H1 (cell line): ENCODE data around the gene FBXO34. TPM values are rescaled to one million over a fixed set of nuclear protein-coding genes. Genes with fewer than 3 reads are reported as not detected.

Experiments used
- CTCF ChIA-PET: fragments of 300-600 bp; sonication (Branson Sonifier 250); formaldehyde crosslinking; loops from one replicate; lab custom pipeline; 2021; ENCODE audit not compliant: partially characterized antibody; lab: Charles Lee
- POLR2A ChIA-PET: fragments of 300-600 bp; sonication (Branson Sonifier 250); formaldehyde crosslinking; loops from one replicate; lab custom pipeline; 2021; ENCODE audit warnings: inconsistent platforms; ENCODE audit not compliant: partially characterized antibody; lab: Charles Lee
- DNase-seq, 2 experiments: peaks; one replicate each; pipeline versions ENCODE4 v3.0.0 to v3.0.0-alpha.2; 2010 to 2022; ENCODE audit warnings: low spot score in 2 of 2, low read depth in 1 of 2, mixed read lengths in 1 of 2
- FAIRE-seq: peaks from 2 replicates; lab custom pipeline; 2011; peaks lifted over from hg19 to GRCh38; lab: Jason Lieb, UNC
- H2AFZ ChIP-seq: 2 replicates; pipeline ENCODE4 v1.8.1; 2012; ENCODE audit warnings: low read length, inconsistent platforms
- H2AK5ac ChIP-seq: 2 replicates; pipeline ENCODE4 v1.6.1; 2013; ENCODE audit warnings: low read depth, low read length
- H2BK120ac ChIP-seq: replicated peaks from 2 replicates; pipeline ENCODE3; 2013; ENCODE audit warnings: low read depth, low read length, inconsistent platforms
- H2BK12ac ChIP-seq: 2 replicates; pipeline ENCODE4 v1.6.1; 2013; ENCODE audit warnings: low read depth, low read length
- H2BK15ac ChIP-seq: 2 replicates; pipeline ENCODE4 v1.6.1; 2013; ENCODE audit warnings: low read length
- H2BK20ac ChIP-seq: 2 replicates; pipeline ENCODE4 v1.6.1; 2013; ENCODE audit warnings: low read length
- H2BK5ac ChIP-seq: 2 replicates; pipeline ENCODE4 v1.6.1; 2013; ENCODE audit warnings: low read depth, low read length
- H3K14ac ChIP-seq: 2 replicates; pipeline ENCODE4 v1.6.1; 2013; ENCODE audit warnings: inconsistent platforms; ENCODE audit not compliant: insufficient read length
- H3K18ac ChIP-seq: 2 replicates; pipeline ENCODE4 v1.6.1; 2013; ENCODE audit warnings: low read length; ENCODE audit errors: extremely low read depth
- H3K23ac ChIP-seq: 2 replicates; pipeline ENCODE4 v1.6.1; 2013; ENCODE audit warnings: inconsistent platforms; ENCODE audit not compliant: insufficient read length
- H3K23me2 ChIP-seq: 2 replicates; pipeline ENCODE4 v1.6.1; 2013; ENCODE audit warnings: low read depth, low read length
- H3K27ac ChIP-seq: 2 replicates; pipeline ENCODE4 v1.6.1; 2011; ENCODE audit warnings: low read depth, low read length, inconsistent platforms
- H3K27me3 ChIP-seq, 4 experiments: replicated peaks in 1 of 4; 1 replicate in 1 of 4; 2 replicates in 3 of 4; pipeline versions ENCODE4 v1.6.1 to v1.8.1; 2011 to 2013; ENCODE audit warnings: low read length in 3 of 4, mild to moderate bottlenecking in 3 of 4, inconsistent platforms in 2 of 4, mixed read lengths in 2 of 4, moderate library complexity in 1 of 4; ENCODE audit not compliant: control insufficient read depth in 3 of 4, insufficient read depth in 3 of 4; ENCODE audit errors: extremely low read depth in 1 of 4
- H3K36me3 ChIP-seq, 4 experiments: 2 replicates each; pipeline versions ENCODE4 v1.6.1 to v1.8.1; 2011 to 2013; ENCODE audit warnings: mild to moderate bottlenecking in 4 of 4, low read length in 3 of 4, moderate library complexity in 2 of 4, control low read depth in 1 of 4, inconsistent platforms in 1 of 4; ENCODE audit not compliant: insufficient read depth in 4 of 4, control insufficient read depth in 2 of 4
- H3K4ac ChIP-seq: replicated peaks from 2 replicates; pipeline ENCODE3; 2013; ENCODE audit warnings: low read length, low read depth, mixed read lengths, inconsistent platforms; ENCODE audit not compliant: insufficient read length
- H3K4me1 ChIP-seq, 4 experiments: replicated peaks in 1 of 4; 1 replicate in 1 of 4; 2 replicates in 3 of 4; pipeline versions ENCODE4 v1.6.1 to v1.8.1; 2011 to 2013; ENCODE audit warnings: low read length in 3 of 4, inconsistent platforms in 2 of 4, mixed read lengths in 1 of 4; ENCODE audit not compliant: insufficient read depth in 4 of 4, control insufficient read depth in 3 of 4
- H3K4me2 ChIP-seq, 2 experiments: 2 replicates each; pipeline versions ENCODE4 v1.6.1 to v1.8.1; 2011 to 2013; ENCODE audit warnings: low read depth in 2 of 2, low read length in 2 of 2, control low read depth in 1 of 2, inconsistent platforms in 1 of 2, mild to moderate bottlenecking in 1 of 2; ENCODE audit not compliant: insufficient read depth in 1 of 2
- H3K4me3 ChIP-seq, 4 experiments: fragments of 200-600, 300-600 bp in 1 of 4; sonication (generic), shearing (Covaris generic), sonication (Bioruptor Twin) in 1 of 4; 2 replicates each; pipeline versions ENCODE4 v1.5.1 to v1.8.1; 2011 to 2016; ENCODE audit warnings: low read length in 4 of 4, low read depth in 3 of 4, control low read depth in 2 of 4, inconsistent platforms in 2 of 4, mild to moderate bottlenecking in 2 of 4, mixed read lengths in 1 of 4, moderate library complexity in 1 of 4; ENCODE audit not compliant: insufficient read depth in 2 of 4; ENCODE audit errors: extremely low read depth in 1 of 4
- H3K56ac ChIP-seq: replicated peaks from 2 replicates; pipeline ENCODE3; 2013; ENCODE audit warnings: low read depth, mild to moderate bottlenecking, mixed read lengths, low read length, inconsistent platforms; ENCODE audit not compliant: insufficient read length
- H3K79me1 ChIP-seq: 2 replicates; pipeline ENCODE4 v1.6.1; 2013; ENCODE audit warnings: low read depth, low read length, control low read depth
- H3K79me2 ChIP-seq, 2 experiments: 2 replicates each; pipeline versions ENCODE4 v1.6.1 to v1.8.1; 2012 to 2013; ENCODE audit warnings: low read length in 2 of 2, mild to moderate bottlenecking in 2 of 2, inconsistent platforms in 1 of 2; ENCODE audit not compliant: insufficient read depth in 2 of 2, control insufficient read depth in 1 of 2
- H3K9ac ChIP-seq, 4 experiments: replicated peaks in 1 of 4; 1 replicate in 1 of 4; 2 replicates in 3 of 4; pipeline versions ENCODE4 v1.6.1 to v1.8.1; 2011 to 2013; ENCODE audit warnings: low read depth in 3 of 4, low read length in 3 of 4, control low read depth in 2 of 4, mild to moderate bottlenecking in 2 of 4, moderate library complexity in 2 of 4, inconsistent platforms in 1 of 4; ENCODE audit errors: extremely low read depth in 1 of 4
- H3K9me3 ChIP-seq, 2 experiments: 2 replicates each; pipeline versions ENCODE4 v1.6.1 to v1.8.1; 2012 to 2013; ENCODE audit warnings: mild to moderate bottlenecking in 2 of 2, moderate library complexity in 2 of 2, control low read depth in 1 of 2, inconsistent platforms in 1 of 2, low read depth in 1 of 2, low read length in 1 of 2, mixed read lengths in 1 of 2; ENCODE audit not compliant: insufficient read depth in 2 of 2
- H4K20me1 ChIP-seq, 2 experiments: replicated peaks in 1 of 2; 2 replicates each; pipeline versions ENCODE3 to v1.8.1; 2011 to 2013; ENCODE audit warnings: inconsistent platforms in 2 of 2, low read length in 2 of 2, mild to moderate bottlenecking in 1 of 2; ENCODE audit not compliant: insufficient read depth in 2 of 2, control insufficient read depth in 1 of 2
- H4K5ac ChIP-seq: 2 replicates; pipeline ENCODE4 v1.6.1; 2013; ENCODE audit warnings: low read length, low read depth, mixed read lengths, inconsistent platforms; ENCODE audit not compliant: insufficient read length
- H4K8ac ChIP-seq: 2 replicates; pipeline ENCODE4 v1.8.0; 2013; ENCODE audit warnings: mild to moderate bottlenecking, moderate library complexity, low read length, inconsistent platforms; ENCODE audit not compliant: insufficient read depth; ENCODE audit errors: extremely low read depth
- H4K91ac ChIP-seq: replicated peaks from 2 replicates; pipeline ENCODE3; 2013; ENCODE audit warnings: low read length, mixed read lengths, inconsistent platforms; ENCODE audit not compliant: insufficient read length
- BCL11A ChIP-seq, 2 experiments: IDR thresholded peaks; one replicate each; pipeline ENCODE4 v1.6.1; 2011; ENCODE audit warnings: low read depth in 2 of 2, low read length in 2 of 2, mild to moderate bottlenecking in 2 of 2
- CBX8 ChIP-seq: fragments of 300-800, 300-1000 bp; sonication (generic); IDR thresholded peaks from 2 replicates; pipeline ENCODE4 v1.7.1; 2016; ENCODE audit warnings: low read depth, low read length, borderline replicate concordance
- CEBPB ChIP-seq: IDR thresholded peaks from 2 replicates; pipeline ENCODE4 v1.6.1; 2012; ENCODE audit warnings: low read depth, low read length
- CTBP2 ChIP-seq: IDR thresholded peaks from 2 replicates; pipeline ENCODE4 v1.7.0; 2011; ENCODE audit warnings: borderline replicate concordance, mild to moderate bottlenecking, moderate library complexity, mixed read lengths, low read length; ENCODE audit not compliant: insufficient read depth, insufficient read length
- HDAC6 ChIP-seq: IDR thresholded peaks from one replicate; pipeline ENCODE4 v1.7.1; 2012; ENCODE audit warnings: low read depth, mild to moderate bottlenecking, inconsistent platforms, low read length, moderate library complexity
- JUND ChIP-seq: IDR thresholded peaks from 2 replicates; pipeline ENCODE4 v1.6.1; 2011; ENCODE audit warnings: mild to moderate bottlenecking, improper control_type of control experiment, low read length
- PHF8 ChIP-seq: fragments of 200-600 bp; sonication (generic); conservative IDR thresholded peaks from 2 replicates; pipeline ENCODE4 v1.7.1; 2012; ENCODE audit warnings: low read depth, mild to moderate bottlenecking, inconsistent platforms, low read length, moderate library complexity
- POLR2A ChIP-seq, 2 experiments: IDR thresholded peaks; 1 replicate in 1 of 2; 2 replicates in 1 of 2; pipeline ENCODE4 v1.6.1; 2011; ENCODE audit warnings: low read depth in 2 of 2, low read length in 2 of 2, mild to moderate bottlenecking in 2 of 2; ENCODE audit errors: control extremely low read depth in 1 of 2
- RNF2 ChIP-seq: fragments of 200-900, 300-1000 bp; sonication (generic); IDR thresholded peaks from 2 replicates; pipeline ENCODE4 v1.7.1; 2016; ENCODE audit warnings: borderline replicate concordance, low read depth, mild to moderate bottlenecking, antibody characterized with exemption, low read length; ENCODE audit not compliant: poor library complexity, severe bottlenecking; ENCODE audit errors: missing control alignments
- SUZ12 ChIP-seq: fragments of 200-600 bp; sonication (generic); IDR thresholded peaks from 2 replicates; pipeline ENCODE4 v1.6.1; 2012; ENCODE audit warnings: mild to moderate bottlenecking, inconsistent platforms, low read length, moderate library complexity, mixed read lengths
- TCF12 ChIP-seq: IDR thresholded peaks from 2 replicates; pipeline ENCODE4 v1.6.1; 2011; ENCODE audit warnings: low read depth, mild to moderate bottlenecking, low read length
- WGBS, 2 experiments: shearing (Covaris generic) in 1 of 2; methylation state at CpG; one replicate each; pipeline versions ENCODE4 v1.1.6 to v1.1.7; 2013 to 2015; ENCODE audit warnings: low lambda C conversion rate in 2 of 2, mixed read lengths in 2 of 2, inconsistent platforms in 1 of 2, low coverage in 1 of 2, missing lambda C conversion rate in 1 of 2; ENCODE audit not compliant: insufficient replicate concordance in 2 of 2, insufficient coverage in 1 of 2, insufficient read length in 1 of 2; ENCODE audit errors: extremely low coverage in 1 of 2, missing lambda C conversion rate in 1 of 2; 5-methylcytosine and 5-hydroxymethylcytosine counted together
- polyA plus RNA-seq, 7 experiments: library from polyadenylated mRNA; depleted of rRNA in 3 of 7; stranded (reverse) in 5 of 7; unstranded in 2 of 7; fragments of >200 nt in 5 of 7; fragments of 200-250 nt in 2 of 7; gene quantifications; 1 replicate in 5 of 7; 2 replicates in 1 of 7; 4 replicates in 1 of 7; pipeline versions ENCODE4 v1.2.1 to v1.2.3, GENCODE V29; 2011 to 2013; ENCODE audit warnings: missing spikeins in 2 of 7, mixed read lengths in 2 of 7
- total RNA-seq: library from RNA; stranded (reverse); fragmentation: NEBNext Ultra II Directional; extraction: Animal tissue kit (Norgen Biotek cat#: 25700); gene quantifications from 2 replicates; pipeline ENCODE4 v1.2.1, GENCODE V29; 2021
- TF ChIP-seq, protein P1 (sequence below): IDR thresholded peaks from 2 replicates; pipeline ENCODE4 v1.6.1; 2012; ENCODE audit warnings: inconsistent platforms
- TF ChIP-seq, protein P2 (sequence below): IDR thresholded peaks from 2 replicates; pipeline ENCODE4 v1.6.1; 2011; ENCODE audit warnings: low read depth, mild to moderate bottlenecking, low read length; ENCODE audit not compliant: insufficient read depth

Gene FBXO34
- total and polyA plus RNA-seq, 2 of the 8 experiments (the other 6 are each of a cell fraction or from before 2014, with no cell fraction given) = 7.0 to 14.4 TPM

DNA sequence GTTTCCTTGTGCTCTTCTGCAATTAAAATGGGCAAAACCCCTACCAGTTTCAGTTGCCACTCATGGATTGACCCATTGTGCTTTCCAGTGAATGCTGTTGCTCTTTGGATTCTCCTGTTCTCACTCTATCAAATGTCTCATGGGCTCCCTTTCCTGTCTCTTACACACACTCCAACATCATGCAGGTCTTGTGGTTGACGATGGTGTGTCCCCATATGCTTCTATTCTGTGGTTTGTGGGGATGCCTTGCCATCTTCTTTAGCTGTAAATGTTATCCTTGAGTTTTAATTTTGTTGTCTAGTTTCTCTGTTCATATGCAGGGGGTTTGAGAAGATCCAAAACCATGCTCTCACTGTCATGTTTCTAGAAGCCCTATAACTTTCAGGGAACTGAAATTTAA, 31.9 kb upstream of the FBXO34 start:
- no peak overlapping the region for H2BK5ac ChIP-seq
- FAIRE-seq = no peak
- TF ChIP-seq TCF12 (no peak), SUZ12 (no peak), CBX8 (no peak), CTBP2 (no peak), PHF8 (no peak), POLR2A (IDR thresholded peaks at IDR 0.05; ENCODE audit: control extremely low read depth in 1 of 2, low read depth in 2 of 2, low read length in 2 of 2) (no peak), RNF2 (no peak), JUND (no peak), BCL11A (IDR thresholded peaks at IDR 0.05; ENCODE audit: low read depth in 2 of 2, low read length in 2 of 2) (no peak), CEBPB (no peak), HDAC6 (no peak)
- TF ChIP-seq, protein P1, sequence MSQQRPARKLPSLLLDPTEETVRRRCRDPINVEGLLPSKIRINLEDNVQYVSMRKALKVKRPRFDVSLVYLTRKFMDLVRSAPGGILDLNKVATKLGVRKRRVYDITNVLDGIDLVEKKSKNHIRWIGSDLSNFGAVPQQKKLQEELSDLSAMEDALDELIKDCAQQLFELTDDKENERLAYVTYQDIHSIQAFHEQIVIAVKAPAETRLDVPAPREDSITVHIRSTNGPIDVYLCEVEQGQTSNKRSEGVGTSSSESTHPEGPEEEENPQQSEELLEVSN = no peak
- TF ChIP-seq, protein P2, sequence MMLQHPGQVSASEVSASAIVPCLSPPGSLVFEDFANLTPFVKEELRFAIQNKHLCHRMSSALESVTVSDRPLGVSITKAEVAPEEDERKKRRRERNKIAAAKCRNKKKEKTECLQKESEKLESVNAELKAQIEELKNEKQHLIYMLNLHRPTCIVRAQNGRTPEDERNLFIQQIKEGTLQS = no peak

More for the DNA sequence above, 31.9 kb upstream of the FBXO34 start:
- no peak overlapping the region for H3K27ac ChIP-seq
- no peak overlapping the region for H2BK12ac ChIP-seq
- DNase-seq = no peak
- WGBS, 2 experiments = 95% methylated on average over 1 of the region's 1 CpG; no CpG with 5 or more reads in 1 of the 2 experiments
- no peaks in the 10 kb centered on the region for H3K79me1 ChIP-seq
- H3K36me3 ChIP-seq = no peaks in the 10 kb centered on the region
- H3K18ac ChIP-seq = no peak overlapping the region
- H2AFZ ChIP-seq = no peak overlapping the region
- no peaks in the 10 kb centered on the region for H3K23me2 ChIP-seq
- no peak overlapping the region for H2BK120ac ChIP-seq
- no peaks in the 10 kb centered on the region for H3K79me2 ChIP-seq
- no peak overlapping the region for H3K9ac ChIP-seq
- no peak overlapping the region for H3K4me2 ChIP-seq
- no peak overlapping the region for H3K4me3 ChIP-seq
- H2AK5ac ChIP-seq = no peak overlapping the region
- no peak overlapping the region for H3K23ac ChIP-seq
- H3K4ac ChIP-seq = no peak overlapping the region
- no peaks in the 10 kb centered on the region for H4K20me1 ChIP-seq
- peaks cover 1 to 4% (median 3%) of the 10 kb centered on the region in 4 experiments; a peak in 3 of 7 replicates for H3K4me1 ChIP-seq
- H2BK15ac ChIP-seq = no peak overlapping the region
- H3K27me3 ChIP-seq = peaks cover 0 to 5% (median 1%) of the 10 kb centered on the region in 4 experiments; a peak in 4 of 7 replicates
- no peak overlapping the region for H2BK20ac ChIP-seq
- no peak overlapping the region for H4K91ac ChIP-seq
- H3K56ac ChIP-seq = no peak overlapping the region
- no peak overlapping the region for H4K5ac ChIP-seq
- no peaks in the 10 kb centered on the region for H3K9me3 ChIP-seq
- no peak overlapping the region for H4K8ac ChIP-seq
- ChIA-PET POLR2A (no interaction called here), CTCF (interaction anchor here (0.6 to 1.3 kb wide), 3 partner anchors 26 to 222 kb away, joined by 3 to 4 read pairs (median 3); no protein-coding TSS in a partner anchor)
- no peak overlapping the region for H3K14ac ChIP-seq
